HG03342 (cell line): ENCODE measurements around the gene HTD2.
"Not testable (repeated sequence)": the region's sequence is repeated elsewhere in the genome, so short reads cannot be mapped to it uniquely, and the experiment has no call there.

ENCODE experiments used
- ATAC-seq: cut with Tn5 transposase; IDR thresholded peaks from one replicate; pipeline ENCODE4 v1.9.1; 2021; ENCODE audit warnings: mild to moderate bottlenecking, moderate library complexity; ENCODE audit not compliant: unreplicated experiment

The HTD2 gene

GRCh38 chr3:58305882-58306711, at the start of gene HTD2, which contains the start of gene RPP14:
Gene HTD2 (plus strand): TSS chr3:58306520. CDS start chr3:58317614, 11,094 bp downstream.
Gene RPP14 (plus strand): TSS chr3:58306245. CDS start chr3:58310330, 4,085 bp downstream.
- peak; percentile 86 for ATAC-seq

GRCh38 chr3:58258392-58259055, 47.8 kb upstream of the HTD2 start:
- ATAC-seq = no peak

- ATAC-seq = no peak
These were observed 46.0 kb upstream of the HTD2 start for GRCh38 chr3:58260261-58260731.

GRCh38 chr3:58260733-58261132, 45.6 kb upstream of the HTD2 start:
- ATAC-seq = no peak

GRCh38 chr3:58261954-58262666, 44.2 kb upstream of the HTD2 start:
- ATAC-seq = peak; percentile 83

GRCh38 chr3:58266577-58266976, 39.7 kb upstream of the HTD2 start:
- ATAC-seq = no peak

- ATAC-seq = not testable (repeated sequence)
These were observed 38.8 kb upstream of the HTD2 start for GRCh38 chr3:58267543-58267942.

GRCh38 chr3:58269356-58269755, 37.0 kb upstream of the HTD2 start:
- no peak for ATAC-seq

GRCh38 chr3:58270485-58270884, 35.8 kb upstream of the HTD2 start:
- no peak for ATAC-seq

GRCh38 chr3:58271901-58272501, 34.3 kb upstream of the HTD2 start:
- ATAC-seq = no peak

GRCh38 chr3:58272891-58273290, 33.4 kb upstream of the HTD2 start:
- no peak for ATAC-seq

- ATAC-seq = not testable (repeated sequence)
These were observed 33.0 kb upstream of the HTD2 start for GRCh38 chr3:58273362-58273761.

- ATAC-seq = no peak
These were observed 32.2 kb upstream of the HTD2 start for GRCh38 chr3:58274027-58274614.

- ATAC-seq = no peak
These were observed 25.3 kb upstream of the HTD2 start for GRCh38 chr3:58281069-58281468.

GRCh38 chr3:58285334-58285733, 21.0 kb upstream of the HTD2 start:
- no peak for ATAC-seq

GRCh38 chr3:58287354-58287753, 19.0 kb upstream of the HTD2 start:
- no peak for ATAC-seq

- no peak for ATAC-seq
These were observed 18.1 kb upstream of the HTD2 start for GRCh38 chr3:58288011-58288728.

- not testable (repeated sequence) for ATAC-seq
These were observed 17.2 kb upstream of the HTD2 start for GRCh38 chr3:58288964-58289613.

GRCh38 chr3:58290446-58290845, 15.9 kb upstream of the HTD2 start:
- not testable (repeated sequence) for ATAC-seq
